Measurements from ENCODE around the gene KCNC4.

The KCNC4 gene

DNA sequence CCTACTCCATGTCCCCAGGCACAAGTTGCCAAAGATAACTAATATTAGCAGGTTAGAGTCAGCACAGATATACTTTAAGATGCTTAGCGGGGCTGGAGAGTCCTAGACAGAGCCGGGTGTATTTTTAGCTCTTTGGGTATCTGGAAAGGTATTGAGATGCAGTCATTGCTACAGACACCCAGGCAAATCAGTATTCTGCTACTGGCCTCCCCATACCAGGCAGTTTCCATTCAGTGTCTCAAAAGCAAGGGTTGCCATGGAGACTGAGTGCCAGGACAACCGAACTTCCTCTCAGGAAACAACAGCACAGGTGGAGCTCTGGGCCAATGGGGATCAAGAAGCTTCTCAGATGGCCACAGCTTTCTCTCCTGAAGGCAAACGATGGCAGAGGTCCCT lies 45.3 kb downstream of the KCNC4 start:
- no peak for TF ChIP-seq CEBPB (IDR thresholded peaks at IDR 0.05)
- TF ChIP-seq ZBTB7A (IDR thresholded peaks at IDR 0.05; ENCODE audit: low read depth): no peak
- no peak for TF ChIP-seq TAF1 (IDR thresholded peaks at IDR 0.05; ENCODE audit: low read depth)
- TF ChIP-seq TCF12 (IDR thresholded peaks at IDR 0.05; ENCODE audit: low read depth): no peak
- no peak for TF ChIP-seq TEAD4 (IDR thresholded peaks at IDR 0.05)

DNA sequence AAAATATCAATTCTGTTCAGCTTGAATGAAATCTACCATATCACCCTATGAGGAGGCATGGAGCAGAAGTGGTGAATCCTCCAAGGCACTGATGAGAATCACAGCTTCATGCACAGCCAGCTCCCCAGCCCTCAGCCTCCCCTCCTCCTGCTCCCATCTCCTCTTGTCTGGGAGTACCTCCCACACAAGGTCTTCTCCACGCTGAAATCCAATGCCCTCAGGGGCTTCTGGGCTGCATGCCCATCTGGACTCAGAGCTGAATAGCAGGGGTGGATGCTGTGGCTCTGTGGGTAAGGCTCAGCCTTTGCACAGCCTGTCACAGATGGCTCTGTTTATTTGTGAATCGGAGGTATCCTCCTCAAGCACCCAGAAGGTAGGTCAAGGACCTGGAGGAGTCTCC lies 48.6 kb downstream of the KCNC4 start:
- TF ChIP-seq ZBTB7A (IDR thresholded peaks at IDR 0.05; ENCODE audit: low read depth): no peak
- no peak for TF ChIP-seq EP300 (IDR thresholded peaks at IDR 0.05; ENCODE audit: borderline replicate concordance)
- no peak for TF ChIP-seq FOXM1 (IDR thresholded peaks at IDR 0.05; ENCODE audit: borderline replicate concordance, low read depth)
- TF ChIP-seq NFIC (IDR thresholded peaks at IDR 0.05): no peak
- TF ChIP-seq TCF12 (IDR thresholded peaks at IDR 0.05; ENCODE audit: low read depth): no peak
- TF ChIP-seq CREB1 (IDR thresholded peaks at IDR 0.05; ENCODE audit: low read depth): no peak
- TF ChIP-seq CEBPB (IDR thresholded peaks at IDR 0.05): no peak
- TF ChIP-seq RAD21 (IDR thresholded peaks at IDR 0.05; ENCODE audit: low read depth): no peak
- no peak for TF ChIP-seq EGR1 (IDR thresholded peaks at IDR 0.05)
- TF ChIP-seq, protein P1, sequence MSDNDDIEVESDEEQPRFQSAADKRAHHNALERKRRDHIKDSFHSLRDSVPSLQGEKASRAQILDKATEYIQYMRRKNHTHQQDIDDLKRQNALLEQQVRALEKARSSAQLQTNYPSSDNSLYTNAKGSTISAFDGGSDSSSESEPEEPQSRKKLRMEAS (IDR thresholded peaks at IDR 0.05): no peak
- no peak for TF ChIP-seq YY1 (IDR thresholded peaks at IDR 0.05; ENCODE audit: low read depth)
- no peak for TF ChIP-seq TAF1 (IDR thresholded peaks at IDR 0.05; ENCODE audit: low read depth)
- TF ChIP-seq TEAD4 (IDR thresholded peaks at IDR 0.05): no peak
- TF ChIP-seq, protein P2, sequence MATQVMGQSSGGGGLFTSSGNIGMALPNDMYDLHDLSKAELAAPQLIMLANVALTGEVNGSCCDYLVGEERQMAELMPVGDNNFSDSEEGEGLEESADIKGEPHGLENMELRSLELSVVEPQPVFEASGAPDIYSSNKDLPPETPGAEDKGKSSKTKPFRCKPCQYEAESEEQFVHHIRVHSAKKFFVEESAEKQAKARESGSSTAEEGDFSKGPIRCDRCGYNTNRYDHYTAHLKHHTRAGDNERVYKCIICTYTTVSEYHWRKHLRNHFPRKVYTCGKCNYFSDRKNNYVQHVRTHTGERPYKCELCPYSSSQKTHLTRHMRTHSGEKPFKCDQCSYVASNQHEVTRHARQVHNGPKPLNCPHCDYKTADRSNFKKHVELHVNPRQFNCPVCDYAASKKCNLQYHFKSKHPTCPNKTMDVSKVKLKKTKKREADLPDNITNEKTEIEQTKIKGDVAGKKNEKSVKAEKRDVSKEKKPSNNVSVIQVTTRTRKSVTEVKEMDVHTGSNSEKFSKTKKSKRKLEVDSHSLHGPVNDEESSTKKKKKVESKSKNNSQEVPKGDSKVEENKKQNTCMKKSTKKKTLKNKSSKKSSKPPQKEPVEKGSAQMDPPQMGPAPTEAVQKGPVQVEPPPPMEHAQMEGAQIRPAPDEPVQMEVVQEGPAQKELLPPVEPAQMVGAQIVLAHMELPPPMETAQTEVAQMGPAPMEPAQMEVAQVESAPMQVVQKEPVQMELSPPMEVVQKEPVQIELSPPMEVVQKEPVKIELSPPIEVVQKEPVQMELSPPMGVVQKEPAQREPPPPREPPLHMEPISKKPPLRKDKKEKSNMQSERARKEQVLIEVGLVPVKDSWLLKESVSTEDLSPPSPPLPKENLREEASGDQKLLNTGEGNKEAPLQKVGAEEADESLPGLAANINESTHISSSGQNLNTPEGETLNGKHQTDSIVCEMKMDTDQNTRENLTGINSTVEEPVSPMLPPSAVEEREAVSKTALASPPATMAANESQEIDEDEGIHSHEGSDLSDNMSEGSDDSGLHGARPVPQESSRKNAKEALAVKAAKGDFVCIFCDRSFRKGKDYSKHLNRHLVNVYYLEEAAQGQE (IDR thresholded peaks at IDR 0.05; ENCODE audit: low read depth): no peak

DNA sequence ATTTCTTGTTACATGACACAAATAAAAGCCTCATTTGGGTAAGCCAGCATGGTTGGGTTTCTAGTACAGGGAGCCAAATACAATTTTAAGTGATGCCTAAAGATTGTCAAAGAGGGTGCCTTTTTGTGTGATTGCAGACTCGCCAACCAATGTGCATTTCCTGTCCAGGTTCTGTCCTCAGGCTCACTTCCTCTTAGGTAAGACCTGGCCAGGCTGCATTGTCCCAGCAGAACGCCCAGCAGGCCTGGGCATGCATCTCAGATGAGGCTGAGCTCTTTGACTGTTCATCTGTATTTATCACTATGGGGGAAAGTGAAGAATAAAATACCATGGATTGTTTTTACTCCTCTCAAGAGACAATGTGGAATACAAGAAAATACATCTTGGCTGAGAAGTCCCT lies 49.7 kb downstream of the KCNC4 start:
- TF ChIP-seq RAD21 (IDR thresholded peaks at IDR 0.05; ENCODE audit: low read depth) (no peak), ZBTB7A (IDR thresholded peaks at IDR 0.05; ENCODE audit: low read depth) (no peak), EGR1 (IDR thresholded peaks at IDR 0.05) (no peak), FOXM1 (IDR thresholded peaks at IDR 0.05; ENCODE audit: borderline replicate concordance, low read depth) (no peak), CEBPB (IDR thresholded peaks at IDR 0.05) (no peak), TAF1 (IDR thresholded peaks at IDR 0.05; ENCODE audit: low read depth) (no peak), TCF12 (IDR thresholded peaks at IDR 0.05; ENCODE audit: low read depth) (no peak), YY1 (IDR thresholded peaks at IDR 0.05; ENCODE audit: low read depth) (no peak), NFIC (IDR thresholded peaks at IDR 0.05) (no peak), CREB1 (IDR thresholded peaks at IDR 0.05; ENCODE audit: low read depth) (no peak)
- TF ChIP-seq, protein P3, sequence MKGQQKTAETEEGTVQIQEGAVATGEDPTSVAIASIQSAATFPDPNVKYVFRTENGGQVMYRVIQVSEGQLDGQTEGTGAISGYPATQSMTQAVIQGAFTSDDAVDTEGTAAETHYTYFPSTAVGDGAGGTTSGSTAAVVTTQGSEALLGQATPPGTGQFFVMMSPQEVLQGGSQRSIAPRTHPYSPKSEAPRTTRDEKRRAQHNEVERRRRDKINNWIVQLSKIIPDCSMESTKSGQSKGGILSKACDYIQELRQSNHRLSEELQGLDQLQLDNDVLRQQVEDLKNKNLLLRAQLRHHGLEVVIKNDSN (IDR thresholded peaks at IDR 0.05): no peak
- TF ChIP-seq, protein P1 (IDR thresholded peaks at IDR 0.05): no peak

All from Ishikawa (cell line).